Chondrocyte (in vitro differentiated cells): ENCODE data around the gene TMEM179B. TPM values are rescaled to one million over a fixed set of nuclear protein-coding genes. Genes with fewer than 3 reads are reported as not detected.
A peak's percentile ranks its signal among the peaks of the same experiment; 100 is the strongest.
"Not testable (repeated sequence)": the region's sequence is repeated elsewhere in the genome, so short reads cannot be mapped to it uniquely, and the experiment has no call there.

Source experiments
- DNase-seq: peaks from one replicate; pipeline ENCODE4 v3.0.0; 2021; ENCODE audit warnings: mixed read lengths, low spot score
- H3K27ac Mint-ChIP-seq: one replicate; pipeline ENCODE4 v1.8.0; 2021; ENCODE audit warnings: mild to moderate bottlenecking, moderate library complexity, mixed read lengths; ENCODE audit not compliant: unreplicated experiment
- H3K27me3 Mint-ChIP-seq: 2 replicates; pipeline ENCODE4 v1.8.0; 2021; ENCODE audit warnings: low read depth, mixed read lengths
- H3K36me3 Mint-ChIP-seq: 2 replicates; pipeline ENCODE4 v1.8.0; 2021; ENCODE audit warnings: low read depth, mixed read lengths
- H3K4me1 Mint-ChIP-seq: 2 replicates; pipeline ENCODE4 v1.8.0; 2021; ENCODE audit warnings: low read depth, mild to moderate bottlenecking, mixed read lengths
- H3K4me3 Mint-ChIP-seq: one replicate; pipeline ENCODE4 v1.8.0; 2021; ENCODE audit warnings: mild to moderate bottlenecking, moderate library complexity, mixed read lengths; ENCODE audit not compliant: unreplicated experiment
- H3K9me3 Mint-ChIP-seq: 2 replicates; pipeline ENCODE4 v1.8.0; 2021; ENCODE audit warnings: low read depth, mixed read lengths
- total RNA-seq: library from RNA; stranded (reverse); gene quantifications from 3 replicates; pipeline ENCODE4 v1.2.1, GENCODE V29; 2021
- TF ChIP-seq, protein P1 (sequence below): fragments of 200-600 bp; sonication (generic); IDR thresholded peaks from 2 replicates; pipeline ENCODE4 v1.5.0; 2021; ENCODE audit warnings: antibody characterized with exemption, mild to moderate bottlenecking, moderate library complexity

TMEM179B gene
- total RNA-seq, 1 donor from 2014 or later, result 29.4 TPM

DNA sequence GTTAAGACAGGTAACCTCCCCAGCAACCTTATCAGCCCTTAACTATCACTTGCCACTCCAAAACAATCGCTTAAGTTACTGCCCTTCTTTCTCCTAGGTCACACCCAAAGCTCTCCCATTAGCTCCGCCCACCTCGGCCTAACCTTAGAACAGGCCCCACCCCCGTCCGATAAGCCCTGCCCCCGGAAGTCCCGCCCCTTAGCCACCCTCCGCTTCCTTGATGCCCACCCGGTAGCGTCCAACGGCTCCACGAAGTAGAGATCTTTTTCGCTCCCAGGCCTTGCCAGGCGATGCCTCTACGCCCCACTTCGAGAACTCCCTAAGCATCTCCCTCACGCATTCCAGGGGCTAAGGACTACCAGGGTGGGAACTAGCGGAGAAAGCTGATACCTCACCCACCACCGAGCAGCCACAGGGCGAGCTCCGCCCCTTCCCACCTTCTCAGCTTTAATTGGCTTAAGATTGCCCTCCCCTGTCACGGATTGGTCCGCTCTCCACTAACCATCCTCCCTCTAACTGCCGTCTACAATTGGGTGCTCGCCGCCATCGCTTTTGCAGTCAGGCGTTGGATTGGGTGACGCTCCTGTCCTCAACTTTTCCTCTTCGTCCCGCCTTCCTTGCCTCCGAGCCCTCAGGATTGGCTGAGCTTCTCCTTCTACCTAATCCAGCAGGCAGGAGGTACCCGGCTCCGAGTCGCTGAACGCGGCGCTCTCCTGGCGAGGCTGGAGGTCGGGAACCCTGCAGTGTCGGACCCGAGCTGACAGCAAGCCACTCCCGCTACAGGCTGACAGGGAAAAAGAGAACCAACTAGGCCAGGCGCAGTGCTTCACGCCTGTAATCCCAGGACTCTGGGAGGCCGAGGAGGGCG lies 33.2 kb upstream of the TMEM179B start, which contains the start of gene ZBTB3:
TSS of gene ZBTB3 (minus strand) at position 425 of the 868 bp plus-strand sequence. CDS start 496 bp downstream, outside the sequence.
- H3K36me3 Mint-ChIP-seq, result peaks cover 4% of the 10 kb centered on the region
- H3K27ac Mint-ChIP-seq, result peak within 1 kb of the TSS; percentile 99
- peak; percentile 98 for DNase-seq
- H3K27me3 Mint-ChIP-seq, result no peaks in the 10 kb centered on the region
- TF ChIP-seq, protein P1, sequence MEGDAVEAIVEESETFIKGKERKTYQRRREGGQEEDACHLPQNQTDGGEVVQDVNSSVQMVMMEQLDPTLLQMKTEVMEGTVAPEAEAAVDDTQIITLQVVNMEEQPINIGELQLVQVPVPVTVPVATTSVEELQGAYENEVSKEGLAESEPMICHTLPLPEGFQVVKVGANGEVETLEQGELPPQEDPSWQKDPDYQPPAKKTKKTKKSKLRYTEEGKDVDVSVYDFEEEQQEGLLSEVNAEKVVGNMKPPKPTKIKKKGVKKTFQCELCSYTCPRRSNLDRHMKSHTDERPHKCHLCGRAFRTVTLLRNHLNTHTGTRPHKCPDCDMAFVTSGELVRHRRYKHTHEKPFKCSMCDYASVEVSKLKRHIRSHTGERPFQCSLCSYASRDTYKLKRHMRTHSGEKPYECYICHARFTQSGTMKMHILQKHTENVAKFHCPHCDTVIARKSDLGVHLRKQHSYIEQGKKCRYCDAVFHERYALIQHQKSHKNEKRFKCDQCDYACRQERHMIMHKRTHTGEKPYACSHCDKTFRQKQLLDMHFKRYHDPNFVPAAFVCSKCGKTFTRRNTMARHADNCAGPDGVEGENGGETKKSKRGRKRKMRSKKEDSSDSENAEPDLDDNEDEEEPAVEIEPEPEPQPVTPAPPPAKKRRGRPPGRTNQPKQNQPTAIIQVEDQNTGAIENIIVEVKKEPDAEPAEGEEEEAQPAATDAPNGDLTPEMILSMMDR, result no peak
- H3K4me1 Mint-ChIP-seq, result peaks cover 20% of the 10 kb centered on the region
- H3K4me3 Mint-ChIP-seq, result peak within 1 kb of the TSS; percentile 97
- no peaks in the 10 kb centered on the region for H3K9me3 Mint-ChIP-seq

DNA sequence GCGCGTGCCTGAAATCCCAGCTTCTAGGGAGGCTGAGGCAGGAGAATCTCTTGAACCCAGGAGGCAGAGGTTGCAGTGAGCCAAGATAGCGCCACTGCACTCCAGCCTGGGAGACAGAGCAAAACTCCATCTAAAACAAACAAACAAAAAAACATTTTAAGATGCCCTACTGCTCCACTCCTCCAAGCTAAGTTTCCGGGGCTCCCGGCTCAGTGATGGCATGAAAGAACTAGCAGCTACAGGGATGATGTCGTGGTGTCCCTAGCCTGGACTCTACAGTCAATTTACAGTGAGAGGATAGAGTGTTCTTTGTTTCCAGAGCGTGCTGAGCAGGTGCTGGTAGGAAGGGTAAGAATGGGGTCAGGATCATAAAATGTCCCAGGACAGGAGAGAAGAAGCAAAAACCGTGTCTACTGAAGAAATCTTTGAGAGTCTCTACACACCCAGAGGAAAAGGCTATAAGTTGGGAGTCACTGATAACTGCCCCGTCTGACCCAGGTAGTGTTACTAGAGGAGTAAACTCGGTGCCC lies 32.1 kb upstream of the TMEM179B start:
- no peak for DNase-seq
- H3K27ac Mint-ChIP-seq, result no peak overlapping the region
- peaks cover 15% of the 10 kb centered on the region for H3K4me1 Mint-ChIP-seq
- peaks cover 2% of the 10 kb centered on the region for H3K36me3 Mint-ChIP-seq
- peak overlapping the region; percentile 15 for H3K4me3 Mint-ChIP-seq
- TF ChIP-seq, protein P1, result no peak
- no peaks in the 10 kb centered on the region for H3K9me3 Mint-ChIP-seq
- no peaks in the 10 kb centered on the region for H3K27me3 Mint-ChIP-seq

DNA sequence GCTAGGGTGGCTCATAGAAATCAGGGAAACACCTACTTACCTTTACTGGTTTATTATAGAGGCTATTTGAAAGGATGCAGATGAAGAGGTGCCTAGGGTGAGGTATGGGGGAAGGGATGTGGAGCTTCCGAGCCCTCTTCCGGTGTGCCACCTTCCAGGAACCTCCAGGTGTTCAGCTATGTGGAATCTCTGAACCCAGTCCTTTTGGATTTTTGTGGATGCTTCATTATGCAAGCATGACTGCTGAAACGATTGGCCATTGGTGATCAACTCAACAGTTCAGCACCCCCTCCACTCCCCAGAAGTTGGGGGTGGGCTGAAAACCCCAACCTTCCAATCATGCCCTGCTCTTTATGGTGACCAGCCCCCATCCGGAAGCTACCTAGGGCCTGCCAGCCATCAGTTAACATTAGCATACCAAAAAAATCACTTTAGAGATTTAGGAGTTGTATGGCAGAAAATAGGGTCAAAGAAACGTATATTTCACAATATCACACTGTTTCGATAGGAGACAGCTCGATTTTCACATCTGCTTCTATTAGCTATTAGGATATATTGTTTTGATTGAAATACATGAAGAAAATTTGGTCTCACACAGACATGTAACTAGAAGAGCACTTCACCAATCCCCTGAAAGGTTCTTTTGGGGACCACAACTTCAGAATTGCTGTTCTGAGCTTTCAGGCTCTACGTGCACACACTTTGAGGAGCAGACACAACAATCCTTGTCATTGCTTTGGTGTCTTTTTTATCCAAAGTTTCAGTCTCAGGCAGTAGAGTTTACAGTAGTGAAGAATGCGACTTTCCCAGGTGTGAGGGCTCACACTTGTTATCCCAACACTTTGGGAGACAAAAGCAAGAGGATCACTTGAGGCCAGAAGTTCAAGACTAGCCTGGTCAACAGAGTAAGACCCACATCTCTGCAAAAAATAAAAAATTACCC lies 29.1 kb upstream of the TMEM179B start:
- Mint-ChIP-seq H3K4me3 (no peak overlapping the region), H3K9me3 (no peaks in the 10 kb centered on the region), H3K36me3 (no peaks in the 10 kb centered on the region), H3K27ac (no peak overlapping the region), H3K4me1 (peaks cover 25% of the 10 kb centered on the region), H3K27me3 (no peaks in the 10 kb centered on the region)
- TF ChIP-seq, protein P1, result no peak
- DNase-seq, result no peak

DNA sequence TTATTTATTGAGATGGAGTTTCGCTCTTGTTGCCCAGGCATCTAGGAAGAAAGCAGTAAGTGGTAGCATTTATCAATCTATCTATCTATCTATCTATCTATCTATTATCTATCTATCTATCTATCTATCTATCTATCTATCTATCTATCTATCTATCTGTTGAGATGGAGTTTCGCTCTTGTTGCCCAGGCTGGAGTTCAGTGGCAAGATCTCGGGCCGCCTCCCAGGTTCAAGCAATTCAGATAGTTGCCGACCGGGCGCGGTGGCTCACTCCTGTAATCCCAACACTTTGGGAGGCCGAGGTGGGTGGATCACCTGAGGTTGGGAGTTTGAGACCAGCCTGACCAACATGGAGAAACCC lies 26.4 kb upstream of the TMEM179B start:
- H3K27me3 Mint-ChIP-seq, DNase-seq, H3K36me3 Mint-ChIP-seq, H3K27ac Mint-ChIP-seq, H3K9me3 Mint-ChIP-seq: not testable (repeated sequence)
- Mint-ChIP-seq H3K4me1 (peaks cover 14% of the 10 kb centered on the region), H3K4me3 (peak overlapping the region; percentile 94)

DNA sequence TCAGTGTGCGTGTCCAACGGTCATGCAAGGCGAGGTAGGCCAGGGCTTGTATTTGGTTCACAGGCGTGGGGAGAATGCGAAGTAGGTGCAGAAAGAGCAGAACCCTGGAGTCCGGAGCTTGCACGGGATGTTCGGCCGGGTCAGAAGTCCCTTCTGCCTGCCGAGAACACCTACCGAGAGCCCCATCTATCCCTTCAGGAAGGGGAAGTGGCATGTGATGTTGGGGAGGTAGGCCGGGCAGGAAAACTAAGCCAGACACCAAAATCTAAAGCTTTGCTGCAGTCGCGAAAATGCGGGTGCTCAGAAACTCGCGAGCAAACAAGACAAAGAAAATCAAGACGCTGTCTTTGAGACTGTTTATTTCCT lies 16.4 kb upstream of the TMEM179B start:
- no peak for DNase-seq

More for the DNA sequence above, 16.4 kb upstream of the TMEM179B start:
- Mint-ChIP-seq H3K27ac (peak overlapping the region; percentile 96), H3K27me3 (no peaks in the 10 kb centered on the region), H3K4me3 (peak overlapping the region; percentile 86), H3K9me3 (no peaks in the 10 kb centered on the region), H3K4me1 (peaks cover 23% of the 10 kb centered on the region), H3K36me3 (peaks cover 7% of the 10 kb centered on the region)
- TF ChIP-seq, protein P1, result no peak
